ENCODE data around the gene PSMB3.
A peak's percentile ranks its signal among the peaks of the same experiment; 100 is the strongest.

PSMB3 gene

DNA sequence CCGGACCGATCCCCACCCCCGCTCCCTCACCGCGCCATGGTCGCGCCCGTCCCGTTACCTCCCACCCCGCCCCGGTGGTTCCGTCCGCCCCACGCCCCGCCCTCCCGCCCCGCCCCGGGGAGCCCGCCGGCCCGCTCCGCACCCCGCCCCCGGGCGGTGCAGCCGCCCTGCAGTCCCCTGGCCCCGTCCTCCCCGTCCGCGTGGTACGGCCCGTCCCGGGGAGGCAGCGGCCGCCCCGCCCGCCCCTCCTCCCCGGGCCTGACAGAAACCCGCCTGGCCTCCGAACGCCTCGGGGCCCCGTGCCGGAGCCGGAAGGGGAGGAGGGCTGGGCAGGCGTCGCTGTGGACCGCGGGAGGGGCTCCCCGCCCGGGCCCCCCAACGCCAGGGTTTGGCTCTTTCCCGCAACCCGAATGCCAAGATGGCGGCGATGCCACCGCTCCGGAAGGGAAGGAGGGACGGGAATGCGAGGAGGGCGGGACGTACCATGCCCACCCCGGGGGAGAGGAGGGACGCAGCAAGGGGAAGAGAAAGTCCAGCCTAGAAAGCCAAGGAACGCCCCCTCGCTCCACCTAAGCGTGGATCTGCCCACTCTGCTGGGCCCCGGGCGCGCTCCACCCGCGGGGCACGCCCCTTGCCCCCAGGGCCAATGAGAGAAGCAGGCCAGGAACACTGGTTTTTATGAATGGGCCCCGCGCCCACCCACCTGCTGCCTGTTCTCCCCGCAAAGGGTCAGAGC lies 47.1 kb downstream of the PSMB3 start, which contains the start of gene PIP4K2B:
Gene PIP4K2B (minus strand): TSS at position 56 of the 736 bp plus-strand sequence. CDS start 132 bp downstream, outside the sequence.
- Histone ChIP-seq H3K27me3 (ENCODE audit: insufficient read depth, low read length) (no peaks in the 10 kb centered on the region), H2AFZ (ENCODE audit: low read length) (no peak within 1 kb of the TSS), H3K27ac (ENCODE audit: low read depth, low read length, poor library complexity, severe bottlenecking) (peak within 1 kb of the TSS; percentile 64), H3K9me2 (ENCODE audit: low read depth, low read length) (no peaks in the 10 kb centered on the region), H4K20me1 (ENCODE audit: insufficient read depth, low read length) (no peaks in the 10 kb centered on the region), H3K9me3 (ENCODE audit: low read length) (no peaks in the 10 kb centered on the region), H3F3A (ENCODE audit: insufficient read depth, low read length) (no peaks in the 10 kb centered on the region), H3K9ac (ENCODE audit: low read length) (peak within 1 kb of the TSS; percentile 88), H3K4me1 (ENCODE audit: insufficient read depth, low read length, severe bottlenecking) (peaks cover 28% of the 10 kb centered on the region), H3K4me2 (ENCODE audit: low read length) (peak within 1 kb of the TSS; percentile 97), H3K4me3 (ENCODE audit: low read depth, low read length, poor library complexity, severe bottlenecking) (peak within 1 kb of the TSS; percentile 84), H3K79me2 (ENCODE audit: insufficient read depth, low read length) (no peaks in the 10 kb centered on the region), H3K36me3 (ENCODE audit: insufficient read depth, low read length) (peaks cover 34% of the 10 kb centered on the region)
- TF ChIP-seq EZH2 (IDR thresholded peaks at IDR 0.05; ENCODE audit: borderline replicate concordance, low read length): no peak
- TF ChIP-seq, protein P1, sequence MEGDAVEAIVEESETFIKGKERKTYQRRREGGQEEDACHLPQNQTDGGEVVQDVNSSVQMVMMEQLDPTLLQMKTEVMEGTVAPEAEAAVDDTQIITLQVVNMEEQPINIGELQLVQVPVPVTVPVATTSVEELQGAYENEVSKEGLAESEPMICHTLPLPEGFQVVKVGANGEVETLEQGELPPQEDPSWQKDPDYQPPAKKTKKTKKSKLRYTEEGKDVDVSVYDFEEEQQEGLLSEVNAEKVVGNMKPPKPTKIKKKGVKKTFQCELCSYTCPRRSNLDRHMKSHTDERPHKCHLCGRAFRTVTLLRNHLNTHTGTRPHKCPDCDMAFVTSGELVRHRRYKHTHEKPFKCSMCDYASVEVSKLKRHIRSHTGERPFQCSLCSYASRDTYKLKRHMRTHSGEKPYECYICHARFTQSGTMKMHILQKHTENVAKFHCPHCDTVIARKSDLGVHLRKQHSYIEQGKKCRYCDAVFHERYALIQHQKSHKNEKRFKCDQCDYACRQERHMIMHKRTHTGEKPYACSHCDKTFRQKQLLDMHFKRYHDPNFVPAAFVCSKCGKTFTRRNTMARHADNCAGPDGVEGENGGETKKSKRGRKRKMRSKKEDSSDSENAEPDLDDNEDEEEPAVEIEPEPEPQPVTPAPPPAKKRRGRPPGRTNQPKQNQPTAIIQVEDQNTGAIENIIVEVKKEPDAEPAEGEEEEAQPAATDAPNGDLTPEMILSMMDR (IDR thresholded peaks at IDR 0.05; ENCODE audit: low read length): no peak

DNA sequence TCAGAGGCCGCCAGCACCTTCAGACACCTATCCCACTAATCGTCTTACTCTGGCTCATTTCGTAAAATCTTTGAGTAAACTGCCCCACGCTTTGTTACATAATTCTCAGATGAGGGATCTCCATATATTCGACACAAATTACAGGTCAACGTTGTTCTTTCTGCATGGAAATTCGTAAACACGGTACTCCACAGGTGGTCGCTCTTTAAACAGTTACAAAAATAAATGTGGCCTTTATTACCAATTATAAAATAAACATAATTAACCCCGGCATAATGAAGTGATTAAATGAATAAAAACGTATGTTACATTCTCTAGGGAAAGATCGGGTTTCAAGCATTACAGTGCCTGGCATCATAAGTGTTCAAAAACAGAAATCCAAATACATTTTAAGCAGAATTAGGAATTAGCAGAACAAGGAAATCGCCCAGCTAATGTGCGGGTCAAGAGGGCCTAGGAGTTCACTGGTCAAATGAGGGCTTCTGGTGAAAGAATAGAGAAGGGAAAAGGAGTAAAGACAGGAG lies 47.8 kb downstream of the PSMB3 start:
- peak overlapping the region; percentile 84 for H3K4me3 ChIP-seq (ENCODE audit: low read depth, low read length, poor library complexity, severe bottlenecking)
- H3K4me1 ChIP-seq (ENCODE audit: insufficient read depth, low read length, severe bottlenecking): peaks cover 28% of the 10 kb centered on the region
- no peaks in the 10 kb centered on the region for H3K79me2 ChIP-seq (ENCODE audit: insufficient read depth, low read length)
- H3F3A ChIP-seq (ENCODE audit: insufficient read depth, low read length): no peaks in the 10 kb centered on the region
- H3K9ac ChIP-seq (ENCODE audit: low read length): peak overlapping the region; percentile 82
- H3K27ac ChIP-seq (ENCODE audit: low read depth, low read length, poor library complexity, severe bottlenecking): no peak overlapping the region
- no peak for TF ChIP-seq EZH2 (IDR thresholded peaks at IDR 0.05; ENCODE audit: borderline replicate concordance, low read length)
- TF ChIP-seq, protein P1 (IDR thresholded peaks at IDR 0.05; ENCODE audit: low read length): no peak
- no peaks in the 10 kb centered on the region for H3K9me2 ChIP-seq (ENCODE audit: low read depth, low read length)
- H3K9me3 ChIP-seq (ENCODE audit: low read length): no peaks in the 10 kb centered on the region
- no peaks in the 10 kb centered on the region for H3K27me3 ChIP-seq (ENCODE audit: insufficient read depth, low read length)
- H3K36me3 ChIP-seq (ENCODE audit: insufficient read depth, low read length): peaks cover 38% of the 10 kb centered on the region
- no peak overlapping the region for H2AFZ ChIP-seq (ENCODE audit: low read length)
- peak overlapping the region; percentile 67 for H3K4me2 ChIP-seq (ENCODE audit: low read length)
- H4K20me1 ChIP-seq (ENCODE audit: insufficient read depth, low read length): no peaks in the 10 kb centered on the region

DNA sequence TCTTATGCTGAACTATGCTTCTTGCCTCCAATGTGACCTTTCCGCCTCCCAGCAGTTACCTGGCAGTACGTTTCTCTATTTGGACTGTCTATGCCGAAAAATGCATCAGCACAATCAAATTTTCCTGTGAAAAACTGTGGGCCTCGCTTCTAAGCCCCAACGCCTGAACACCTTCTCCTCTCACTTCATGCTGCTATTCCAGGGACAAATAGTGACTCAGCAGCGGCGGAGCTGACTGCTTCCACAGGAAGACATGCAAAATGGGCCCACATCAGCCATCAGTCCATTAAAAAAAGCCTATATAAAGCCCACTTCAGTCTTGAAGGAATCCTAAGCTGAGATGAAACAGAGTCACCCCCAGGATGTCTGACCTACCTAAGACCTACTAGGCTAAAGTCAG lies 57.3 kb downstream of the PSMB3 start:
- TF ChIP-seq, protein P1 (IDR thresholded peaks at IDR 0.05; ENCODE audit: low read length): no peak
- no peak for TF ChIP-seq EZH2 (IDR thresholded peaks at IDR 0.05; ENCODE audit: borderline replicate concordance, low read length)
- H3K79me2 ChIP-seq (ENCODE audit: insufficient read depth, low read length): no peaks in the 10 kb centered on the region
- no peak overlapping the region for H3K4me2 ChIP-seq (ENCODE audit: low read length)
- H3K27me3 ChIP-seq (ENCODE audit: insufficient read depth, low read length): no peaks in the 10 kb centered on the region
- no peak overlapping the region for H3K27ac ChIP-seq (ENCODE audit: low read depth, low read length, poor library complexity, severe bottlenecking)
- H4K20me1 ChIP-seq (ENCODE audit: insufficient read depth, low read length): no peaks in the 10 kb centered on the region
- no peaks in the 10 kb centered on the region for H3K9me2 ChIP-seq (ENCODE audit: low read depth, low read length)
- no peaks in the 10 kb centered on the region for H3F3A ChIP-seq (ENCODE audit: insufficient read depth, low read length)
- H3K4me1 ChIP-seq (ENCODE audit: insufficient read depth, low read length, severe bottlenecking): no peaks in the 10 kb centered on the region
- no peak overlapping the region for H3K9ac ChIP-seq (ENCODE audit: low read length)
- no peak overlapping the region for H3K4me3 ChIP-seq (ENCODE audit: low read depth, low read length, poor library complexity, severe bottlenecking)
- H3K9me3 ChIP-seq (ENCODE audit: low read length): no peaks in the 10 kb centered on the region
- peaks cover 82% of the 10 kb centered on the region for H3K36me3 ChIP-seq (ENCODE audit: insufficient read depth, low read length)
- H2AFZ ChIP-seq (ENCODE audit: low read length): no peak overlapping the region

Data from OCI-LY1 (cell line).